ENCODE results near the gene SLIT3.

The SLIT3 gene

GRCh38 chr5:168772316-168772961, 528.5 kb downstream of the SLIT3 start:
- Histone ChIP-seq H3K4me1 (ENCODE audit: control insufficient read depth in 1 of 2, insufficient read depth in 2 of 2, low read length in 2 of 2) (no peaks in the 10 kb centered on the region), H3K27me3 (ENCODE audit: control insufficient read depth in 1 of 2, insufficient read depth in 2 of 2, low read length in 2 of 2) (peaks cover 0 to 7% of the 10 kb centered on the region in 2 donors), H3K27ac (ENCODE audit: low read depth, low read length) (no peak overlapping the region), H3K4me3 (ENCODE audit: low read depth in 1 of 2, low read length in 2 of 2) (no peak overlapping the region), H3K36me3 (ENCODE audit: control insufficient read depth in 1 of 2, insufficient read depth in 2 of 2, low read length in 2 of 2) (no peaks in the 10 kb centered on the region), H3K9me3 (ENCODE audit: control insufficient read depth in 1 of 2, low read length in 2 of 2) (no peaks in the 10 kb centered on the region), H3K9ac (ENCODE audit: low read depth in 1 of 2, low read length in 2 of 2) (no peak overlapping the region)

DNA sequence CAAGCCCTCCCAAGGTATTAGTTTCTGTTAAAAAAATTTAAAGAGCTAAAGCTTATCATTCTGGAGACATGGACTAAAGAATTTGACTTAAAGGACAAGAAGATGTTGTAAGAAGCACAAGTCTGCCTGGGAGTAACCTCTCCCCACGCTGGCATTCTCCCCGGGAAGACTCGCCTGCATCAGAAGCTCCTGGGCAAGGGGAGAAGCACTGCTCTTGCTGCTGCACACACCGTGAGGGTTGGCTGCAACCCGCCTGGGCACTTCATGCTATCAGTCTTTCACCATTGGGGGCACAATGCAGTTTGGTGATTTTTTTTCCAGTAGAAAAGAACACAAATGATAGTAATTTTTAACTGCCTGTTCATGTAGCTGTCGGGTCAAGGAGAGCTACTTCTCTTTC, 529.3 kb downstream of the SLIT3 start:
- no peaks in the 10 kb centered on the region for H3K4me1 ChIP-seq (ENCODE audit: control insufficient read depth in 1 of 2, insufficient read depth in 2 of 2, low read length in 2 of 2)
- no peaks in the 10 kb centered on the region for H3K36me3 ChIP-seq (ENCODE audit: control insufficient read depth in 1 of 2, insufficient read depth in 2 of 2, low read length in 2 of 2)
- no peaks in the 10 kb centered on the region for H3K9me3 ChIP-seq (ENCODE audit: control insufficient read depth in 1 of 2, low read length in 2 of 2)
- peaks cover 0 to 7% of the 10 kb centered on the region in 2 donors for H3K27me3 ChIP-seq (ENCODE audit: control insufficient read depth in 1 of 2, insufficient read depth in 2 of 2, low read length in 2 of 2)
- no peak overlapping the region for H3K27ac ChIP-seq (ENCODE audit: low read depth, low read length)
- H3K4me3 ChIP-seq (ENCODE audit: low read depth in 1 of 2, low read length in 2 of 2), result no peak overlapping the region
- no peak overlapping the region for H3K9ac ChIP-seq (ENCODE audit: low read depth in 1 of 2, low read length in 2 of 2)

DNA sequence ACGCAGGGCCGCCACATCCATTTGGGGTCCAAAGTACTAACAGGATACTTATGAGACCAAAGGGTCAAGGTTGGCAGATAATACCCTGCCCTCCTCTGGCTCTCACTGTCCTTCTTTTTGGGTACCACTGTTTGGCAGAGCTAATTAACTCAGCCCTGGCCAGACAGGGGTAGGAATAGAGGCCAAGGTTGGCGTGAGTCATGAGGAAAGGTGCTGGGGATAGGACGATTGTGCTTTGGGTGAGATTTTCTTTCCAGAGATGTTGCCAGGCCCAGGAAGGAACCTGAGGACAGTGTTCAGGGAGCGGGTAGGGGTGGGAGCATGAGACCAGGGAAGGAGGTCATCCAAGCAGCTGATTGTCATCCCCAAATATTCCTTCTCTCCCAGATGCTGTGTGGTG, 529.9 kb downstream of the SLIT3 start:
- H3K9me3 ChIP-seq (ENCODE audit: control insufficient read depth in 1 of 2, low read length in 2 of 2), result no peaks in the 10 kb centered on the region
- H3K36me3 ChIP-seq (ENCODE audit: control insufficient read depth in 1 of 2, insufficient read depth in 2 of 2, low read length in 2 of 2), result no peaks in the 10 kb centered on the region
- no peak overlapping the region for H3K9ac ChIP-seq (ENCODE audit: low read depth in 1 of 2, low read length in 2 of 2)
- H3K4me3 ChIP-seq (ENCODE audit: low read depth in 1 of 2, low read length in 2 of 2), result no peak overlapping the region
- H3K4me1 ChIP-seq (ENCODE audit: control insufficient read depth in 1 of 2, insufficient read depth in 2 of 2, low read length in 2 of 2), result no peaks in the 10 kb centered on the region
- no peak overlapping the region for H3K27ac ChIP-seq (ENCODE audit: low read depth, low read length)
- peaks cover 0 to 7% of the 10 kb centered on the region in 2 donors for H3K27me3 ChIP-seq (ENCODE audit: control insufficient read depth in 1 of 2, insufficient read depth in 2 of 2, low read length in 2 of 2)

GRCh38 chr5:168770036-168770498, 530.9 kb downstream of the SLIT3 start:
- Histone ChIP-seq H3K4me3 (ENCODE audit: low read depth in 1 of 2, low read length in 2 of 2) (no peak overlapping the region), H3K9me3 (ENCODE audit: control insufficient read depth in 1 of 2, low read length in 2 of 2) (no peaks in the 10 kb centered on the region), H3K27me3 (ENCODE audit: control insufficient read depth in 1 of 2, insufficient read depth in 2 of 2, low read length in 2 of 2) (peaks cover 0 to 7% of the 10 kb centered on the region in 2 donors), H3K4me1 (ENCODE audit: control insufficient read depth in 1 of 2, insufficient read depth in 2 of 2, low read length in 2 of 2) (no peaks in the 10 kb centered on the region), H3K9ac (ENCODE audit: low read depth in 1 of 2, low read length in 2 of 2) (no peak overlapping the region), H3K36me3 (ENCODE audit: control insufficient read depth in 1 of 2, insufficient read depth in 2 of 2, low read length in 2 of 2) (no peaks in the 10 kb centered on the region), H3K27ac (ENCODE audit: low read depth, low read length) (no peak overlapping the region)

DNA sequence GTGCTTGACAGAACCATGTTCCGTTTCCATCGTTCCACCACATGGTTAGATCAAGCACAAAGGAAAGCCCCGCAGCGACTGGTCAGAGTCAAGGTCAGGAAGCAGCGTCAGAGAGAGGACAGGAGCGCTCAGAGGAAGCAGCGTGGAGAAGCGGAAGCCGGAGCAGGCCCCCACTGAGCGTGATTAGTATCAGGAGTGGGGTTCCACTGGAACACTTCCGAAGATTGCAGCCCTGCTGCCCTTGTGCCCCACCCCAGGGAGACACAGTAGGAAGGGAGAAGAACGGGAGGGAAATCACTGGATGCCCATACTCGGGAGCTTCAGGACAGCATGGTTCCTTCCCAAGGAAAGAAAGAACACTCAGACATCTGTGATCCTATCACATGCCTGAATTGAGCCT, 532.8 kb downstream of the SLIT3 start:
- Histone ChIP-seq H3K36me3 (ENCODE audit: control insufficient read depth in 1 of 2, insufficient read depth in 2 of 2, low read length in 2 of 2) (no peaks in the 10 kb centered on the region), H3K27ac (ENCODE audit: low read depth, low read length) (no peak overlapping the region), H3K9me3 (ENCODE audit: control insufficient read depth in 1 of 2, low read length in 2 of 2) (no peaks in the 10 kb centered on the region), H3K9ac (ENCODE audit: low read depth in 1 of 2, low read length in 2 of 2) (no peak overlapping the region), H3K4me3 (ENCODE audit: low read depth in 1 of 2, low read length in 2 of 2) (no peak overlapping the region), H3K27me3 (ENCODE audit: control insufficient read depth in 1 of 2, insufficient read depth in 2 of 2, low read length in 2 of 2) (peaks cover 0 to 7% of the 10 kb centered on the region in 2 donors), H3K4me1 (ENCODE audit: control insufficient read depth in 1 of 2, insufficient read depth in 2 of 2, low read length in 2 of 2) (no peaks in the 10 kb centered on the region)

- Histone ChIP-seq H3K9me3 (ENCODE audit: control insufficient read depth in 1 of 2, low read length in 2 of 2) (no peaks in the 10 kb centered on the region), H3K9ac (ENCODE audit: low read depth in 1 of 2, low read length in 2 of 2) (no peak overlapping the region), H3K27ac (ENCODE audit: low read depth, low read length) (no peak overlapping the region), H3K27me3 (ENCODE audit: control insufficient read depth in 1 of 2, insufficient read depth in 2 of 2, low read length in 2 of 2) (peaks cover 0 to 7% of the 10 kb centered on the region in 2 donors), H3K4me3 (ENCODE audit: low read depth in 1 of 2, low read length in 2 of 2) (no peak overlapping the region), H3K36me3 (ENCODE audit: control insufficient read depth in 1 of 2, insufficient read depth in 2 of 2, low read length in 2 of 2) (no peaks in the 10 kb centered on the region), H3K4me1 (ENCODE audit: control insufficient read depth in 1 of 2, insufficient read depth in 2 of 2, low read length in 2 of 2) (no peaks in the 10 kb centered on the region)
Observed at GRCh38 chr5:168766426-168766700, 534.6 kb downstream of the SLIT3 start.

GRCh38 chr5:168765551-168766425, 535.2 kb downstream of the SLIT3 start:
- Histone ChIP-seq H3K27ac (ENCODE audit: low read depth, low read length) (no peak overlapping the region), H3K36me3 (ENCODE audit: control insufficient read depth in 1 of 2, insufficient read depth in 2 of 2, low read length in 2 of 2) (no peaks in the 10 kb centered on the region), H3K9ac (ENCODE audit: low read depth in 1 of 2, low read length in 2 of 2) (no peak overlapping the region)

DNA sequence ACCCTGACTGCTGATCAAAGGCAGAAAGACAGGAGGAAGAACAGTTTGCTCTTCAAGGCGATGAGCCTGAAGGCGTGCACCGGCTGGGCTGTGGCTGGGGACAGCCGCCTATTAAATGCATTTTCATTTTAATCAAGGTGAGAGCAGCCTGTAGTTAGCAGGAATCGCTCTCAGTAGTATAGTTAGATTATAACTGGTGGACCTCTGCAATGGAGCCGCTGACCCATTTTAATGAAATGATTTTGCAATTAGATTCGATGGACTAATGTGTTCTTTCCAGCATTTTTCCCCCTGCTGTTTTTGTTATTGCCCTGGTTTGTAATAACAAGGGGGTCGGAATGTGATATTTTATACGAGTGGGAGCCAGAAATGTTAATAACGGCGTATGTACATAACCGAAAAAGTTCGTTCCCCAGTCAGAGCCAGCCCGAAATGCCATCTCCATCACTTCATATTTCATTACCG, 535.8 kb downstream of the SLIT3 start:
- H3K4me1 ChIP-seq (ENCODE audit: control insufficient read depth in 1 of 2, insufficient read depth in 2 of 2, low read length in 2 of 2), result no peaks in the 10 kb centered on the region
- no peaks in the 10 kb centered on the region for H3K27me3 ChIP-seq (ENCODE audit: control insufficient read depth in 1 of 2, insufficient read depth in 2 of 2, low read length in 2 of 2)
- no peak overlapping the region for H3K9ac ChIP-seq (ENCODE audit: low read depth in 1 of 2, low read length in 2 of 2)
- no peak overlapping the region for H3K27ac ChIP-seq (ENCODE audit: low read depth, low read length)
- H3K9me3 ChIP-seq (ENCODE audit: control insufficient read depth in 1 of 2, low read length in 2 of 2), result no peaks in the 10 kb centered on the region
- H3K4me3 ChIP-seq (ENCODE audit: low read depth in 1 of 2, low read length in 2 of 2), result no peak overlapping the region
- no peaks in the 10 kb centered on the region for H3K36me3 ChIP-seq (ENCODE audit: control insufficient read depth in 1 of 2, insufficient read depth in 2 of 2, low read length in 2 of 2)

More at GRCh38 chr5:168765551-168766425, 535.2 kb downstream of the SLIT3 start:
- H3K9me3 ChIP-seq (ENCODE audit: control insufficient read depth in 1 of 2, low read length in 2 of 2), result no peaks in the 10 kb centered on the region
- H3K4me1 ChIP-seq (ENCODE audit: control insufficient read depth in 1 of 2, insufficient read depth in 2 of 2, low read length in 2 of 2), result no peaks in the 10 kb centered on the region
- H3K27me3 ChIP-seq (ENCODE audit: control insufficient read depth in 1 of 2, insufficient read depth in 2 of 2, low read length in 2 of 2), result peaks cover 0 to under 1% of the 10 kb centered on the region in 2 donors
- no peak overlapping the region for H3K4me3 ChIP-seq (ENCODE audit: low read depth in 1 of 2, low read length in 2 of 2)

DNA sequence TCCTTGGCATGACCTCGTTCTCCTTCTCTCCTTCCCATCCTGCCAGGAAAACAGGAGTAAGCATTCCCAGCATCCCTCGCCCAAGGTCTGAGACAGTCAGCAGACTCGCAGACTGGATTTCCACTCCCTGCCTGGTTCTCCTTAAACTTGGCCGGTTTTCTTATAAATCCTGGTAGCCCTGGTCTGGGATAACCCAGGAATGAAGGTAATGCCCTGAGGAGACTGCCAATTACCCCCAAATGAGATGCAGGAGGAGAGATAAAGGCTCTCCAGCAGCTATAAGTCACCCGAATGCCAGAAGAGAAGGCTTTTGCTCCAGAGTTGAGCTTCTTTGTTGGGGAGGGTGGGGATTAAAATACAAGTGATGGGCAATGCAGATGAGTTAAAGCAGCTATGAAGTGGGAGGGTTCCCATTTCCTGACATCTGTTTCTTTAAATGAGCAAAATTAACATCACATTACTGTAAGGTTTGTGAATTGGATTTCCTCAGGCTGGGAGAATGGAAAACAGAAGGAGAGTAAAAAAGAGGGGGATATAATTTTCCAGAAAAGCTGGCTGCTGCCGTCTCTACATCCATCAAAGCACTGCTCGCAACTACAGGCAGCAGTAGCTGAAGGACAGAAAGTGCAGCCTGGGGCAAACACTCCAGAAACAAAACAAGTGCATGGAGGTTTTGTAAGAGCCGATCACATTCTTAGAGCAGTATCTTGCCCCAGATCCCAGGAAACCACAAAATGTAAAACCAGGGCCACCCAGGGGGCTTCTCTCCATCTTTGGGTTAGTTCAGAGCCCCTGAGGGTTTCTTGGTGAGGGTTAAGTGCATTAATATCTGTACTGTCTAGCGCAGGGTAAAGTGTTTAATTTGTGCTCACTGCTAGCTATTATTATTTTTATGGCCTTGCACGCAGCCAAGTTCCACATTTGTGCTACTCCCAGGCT, 544.2 kb downstream of the SLIT3 start:
- no peaks in the 10 kb centered on the region for H3K36me3 ChIP-seq (ENCODE audit: control insufficient read depth in 1 of 2, insufficient read depth in 2 of 2, low read length in 2 of 2)
- no peak overlapping the region for H3K4me3 ChIP-seq (ENCODE audit: low read depth in 1 of 2, low read length in 2 of 2)
- H3K9me3 ChIP-seq (ENCODE audit: control insufficient read depth in 1 of 2, low read length in 2 of 2), result no peaks in the 10 kb centered on the region

More for the DNA sequence above, 544.2 kb downstream of the SLIT3 start:
- no peak overlapping the region for H3K27ac ChIP-seq (ENCODE audit: low read depth, low read length)
- H3K4me1 ChIP-seq (ENCODE audit: control insufficient read depth in 1 of 2, insufficient read depth in 2 of 2, low read length in 2 of 2), result no peaks in the 10 kb centered on the region
- H3K9ac ChIP-seq (ENCODE audit: low read depth in 1 of 2, low read length in 2 of 2), result no peak overlapping the region
- peaks cover 0 to 10% of the 10 kb centered on the region in 2 donors for H3K27me3 ChIP-seq (ENCODE audit: control insufficient read depth in 1 of 2, insufficient read depth in 2 of 2, low read length in 2 of 2)
